ENCODE results near the gene IGFBP2. TPM values are rescaled to one million over a fixed set of nuclear protein-coding genes. Genes with fewer than 3 reads are reported as not detected.

Gene IGFBP2
- total and polyA plus RNA-seq, 2 of the 13 experiments (the other 11 are each of a cell fraction or from before 2014, with no cell fraction given): 2.0 to 5.8 TPM

DNA sequence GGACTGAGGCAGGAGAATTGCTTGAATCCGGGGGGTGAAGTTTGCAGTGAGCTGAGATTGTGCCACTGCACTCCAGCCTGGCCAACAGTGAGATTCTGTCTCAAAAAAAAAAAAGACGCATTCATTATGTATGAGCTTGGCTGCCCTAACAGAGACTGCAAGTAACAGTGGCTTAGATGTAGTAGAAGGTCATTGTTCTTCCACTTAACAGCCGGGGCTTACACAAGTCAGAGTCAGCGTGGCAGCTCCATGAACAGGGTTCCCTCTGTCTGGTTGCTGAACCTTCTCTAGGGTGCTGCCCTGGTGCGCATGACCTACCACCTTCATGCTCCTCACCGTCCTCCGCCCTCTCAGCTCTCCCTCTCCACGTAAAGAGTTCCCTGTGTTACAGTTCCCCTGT lies 49.1 kb upstream of the IGFBP2 start:
- Histone ChIP-seq H3K9me3 (ENCODE audit: low read length) (0 out of 2 replicates have a peak, but pooled peaks cover 4% of the 10 kb centered on the region), H3K4me1 (ENCODE audit: insufficient read depth, low read length) (peaks cover 24% of the 10 kb centered on the region), H3K9ac (ENCODE audit: insufficient read depth, low read depth, low read length) (no peak overlapping the region), H3K4me2 (ENCODE audit: low read depth, low read length) (peak overlapping the region; percentile 25; the same call in 1 of the 2 replicates), H3K4me3 (replicated peaks in 1 of 3; ENCODE audit: insufficient read depth in 1 of 3, low read depth in 2 of 3, low read length in 3 of 3) (no peak overlapping the region), H3K27me3 (ENCODE audit: control insufficient read depth in 1 of 2, insufficient read depth in 2 of 2, low read length in 2 of 2) (peaks cover 6 to 56% of the 10 kb centered on the region in 2 experiments; a peak in 4 of 5 replicates), H2AFZ (ENCODE audit: low read length) (no peak overlapping the region), H3K27ac (ENCODE audit: extremely low read length, insufficient read depth, low read length) (no peak overlapping the region), H3K36me3 (replicated peaks in 1 of 2; ENCODE audit: control insufficient read depth in 1 of 2, insufficient read depth in 2 of 2, low read length in 2 of 2) (no peaks in the 10 kb centered on the region), H4K20me1 (ENCODE audit: insufficient read depth, low read length) (no peaks in the 10 kb centered on the region), H3K79me2 (ENCODE audit: insufficient read depth, low read length) (no peaks in the 10 kb centered on the region)
- ChIA-PET CTCF (ENCODE audit: low intra/inter-chr PET ratio, low total read pairs) (no interaction called here), POLR2A (interaction anchor here (1.4 to 2.4 kb wide), 3 partner anchors 12 to 86 kb away, joined by 6 to 9 read pairs (median 7); partner anchors contain the start of gene RPL37A)
- TF ChIP-seq TP53 (CRISPR knock-in tag; conservative IDR thresholded peaks at IDR 0.05): no peak
- TF ChIP-seq, protein P1, sequence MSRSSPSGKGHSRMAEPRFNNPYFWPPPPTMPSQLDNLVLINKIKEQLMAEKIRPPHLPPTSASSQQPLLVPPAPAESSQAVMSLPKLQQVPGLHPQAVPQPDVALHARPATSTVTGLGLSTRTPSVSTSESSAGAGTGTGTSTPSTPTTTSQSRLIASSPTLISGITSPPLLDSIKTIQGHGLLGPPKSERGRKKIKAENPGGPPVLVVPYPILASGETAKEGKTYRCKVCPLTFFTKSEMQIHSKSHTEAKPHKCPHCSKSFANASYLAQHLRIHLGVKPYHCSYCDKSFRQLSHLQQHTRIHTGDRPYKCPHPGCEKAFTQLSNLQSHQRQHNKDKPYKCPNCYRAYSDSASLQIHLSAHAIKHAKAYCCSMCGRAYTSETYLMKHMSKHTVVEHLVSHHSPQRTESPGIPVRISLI (CRISPR knock-in tag; IDR thresholded peaks at IDR 0.05; ENCODE audit: borderline replicate concordance): peak; percentile 45; the same call in 1 of the 2 replicates
- TF ChIP-seq, protein P2, sequence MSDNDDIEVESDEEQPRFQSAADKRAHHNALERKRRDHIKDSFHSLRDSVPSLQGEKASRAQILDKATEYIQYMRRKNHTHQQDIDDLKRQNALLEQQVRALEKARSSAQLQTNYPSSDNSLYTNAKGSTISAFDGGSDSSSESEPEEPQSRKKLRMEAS (IDR thresholded peaks at IDR 0.05): 0 out of 2 replicates have a peak, but pooled peaks have one; percentile 21
- TF ChIP-seq ZNF549 (CRISPR knock-in tag; IDR thresholded peaks at IDR 0.05): no peak
- no peak for TF ChIP-seq ZNF354B (CRISPR knock-in tag; IDR thresholded peaks at IDR 0.05)
- ATAC-seq (peak; percentile 81), DNase-seq (ENCODE audit: low spot score) (peak; percentile 38), FAIRE-seq (no peak)
- in situ Hi-C loops (cut with HindIII; ENCODE audit: extremely low pct_ligation_motif_present, low pct_unique_long_range_greater_than_20kb): no loop called here
- 31% methylated on average over 8 of the region's 8 CpGs for WGBS (ENCODE audit: low lambda C conversion rate)
- intact Hi-C loops (cut with micrococcal nuclease; ENCODE audit: unreplicated experiment): loop anchor here (5.0 kb wide), 1 partner anchor 33 kb away; no protein-coding TSS in a partner anchor
- no TSS peak for BruUV-seq (replicated peaks)

DNA sequence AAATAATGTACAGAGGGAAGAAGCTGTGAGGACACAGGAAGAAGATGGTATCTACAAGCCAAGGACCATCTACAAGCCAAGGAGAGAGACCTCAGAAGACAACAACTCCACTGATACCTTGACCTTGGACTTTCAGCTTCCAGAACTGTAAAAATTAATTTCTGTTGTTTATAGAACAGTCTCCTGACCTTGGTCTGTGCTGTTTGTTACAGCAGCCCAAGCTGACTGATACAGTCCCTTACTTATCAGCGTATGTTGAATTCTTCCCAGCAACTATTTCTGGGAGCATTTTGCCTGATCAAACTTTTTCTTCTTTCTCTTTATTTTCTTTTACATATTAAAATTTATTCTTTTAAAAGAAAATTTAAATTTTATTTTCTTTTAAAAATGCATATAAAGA lies 47.8 kb upstream of the IGFBP2 start:
- BruUV-seq (replicated peaks): no TSS peak
- Histone ChIP-seq H3K9ac (ENCODE audit: insufficient read depth, low read depth, low read length) (no peak overlapping the region), H3K36me3 (replicated peaks in 1 of 2; ENCODE audit: control insufficient read depth in 1 of 2, insufficient read depth in 2 of 2, low read length in 2 of 2) (no peaks in the 10 kb centered on the region), H3K27ac (ENCODE audit: extremely low read length, insufficient read depth, low read length) (no peak overlapping the region), H3K9me3 (ENCODE audit: low read length) (0 out of 2 replicates have a peak, but pooled peaks cover 4% of the 10 kb centered on the region), H3K4me1 (ENCODE audit: insufficient read depth, low read length) (peaks cover 24% of the 10 kb centered on the region), H3K79me2 (ENCODE audit: insufficient read depth, low read length) (no peaks in the 10 kb centered on the region), H3K4me2 (ENCODE audit: low read depth, low read length) (no peak overlapping the region), H2AFZ (ENCODE audit: low read length) (no peak overlapping the region), H3K4me3 (replicated peaks in 1 of 3; ENCODE audit: insufficient read depth in 1 of 3, low read depth in 2 of 3, low read length in 3 of 3) (no peak overlapping the region), H4K20me1 (ENCODE audit: insufficient read depth, low read length) (no peaks in the 10 kb centered on the region), H3K27me3 (ENCODE audit: control insufficient read depth in 1 of 2, insufficient read depth in 2 of 2, low read length in 2 of 2) (peaks cover 6 to 65% of the 10 kb centered on the region in 2 experiments; a peak in 4 of 5 replicates)
- whole genome bisulfite sequencing (ENCODE audit: low lambda C conversion rate): 97% methylated on average over 1 of the region's 1 CpG
- in situ Hi-C loops (cut with HindIII; ENCODE audit: extremely low pct_ligation_motif_present, low pct_unique_long_range_greater_than_20kb): no loop called here
- TF ChIP-seq RNF2 (conservative IDR thresholded peaks at IDR 0.05; ENCODE audit: low read depth) (no peak), ZNF12 (CRISPR knock-in tag; IDR thresholded peaks at IDR 0.05) (peak; percentile 99), RBAK (CRISPR knock-in tag; IDR thresholded peaks at IDR 0.05) (peak; percentile 98)
- FAIRE-seq (no peak), DNase-seq (ENCODE audit: low spot score) (no peak), ATAC-seq (no peak)
- intact Hi-C loops (cut with micrococcal nuclease; ENCODE audit: unreplicated experiment): no loop called here
- ChIA-PET POLR2A (interaction anchor here (1.2 kb wide), 1 partner anchor 87 kb away, joined by 4 read pairs; the partner anchor contains the start of gene RPL37A), CTCF (ENCODE audit: low intra/inter-chr PET ratio, low total read pairs) (no interaction called here)
